Gastroesophageal sphincter (tissue), 3 donors: ENCODE measurements around the gene ROPN1L.

Experiments used
- EP300 ChIP-seq: sonication (generic); formaldehyde crosslinking; IDR thresholded peaks from one replicate; pipeline ENCODE4 v1.6.1; 2017; ENCODE audit warnings: antibody characterized with exemption, mild to moderate bottlenecking
- TF ChIP-seq, protein P1 (sequence below), 4 experiments: fragments of 200-600 bp in 2 of 4; fragments of 450-650 bp in 2 of 4; sonication (generic) in 1 of 4; IDR thresholded peaks; one replicate each; pipeline ENCODE4 v1.5.1; 2017 to 2019; ENCODE audit warnings: antibody characterized with exemption in 4 of 4, mild to moderate bottlenecking in 2 of 4, moderate library complexity in 2 of 4

GRCh38 chr5:10399839-10400238, 41.8 kb upstream of the ROPN1L start:
- TF ChIP-seq EP300: no peak
- TF ChIP-seq, protein P1, sequence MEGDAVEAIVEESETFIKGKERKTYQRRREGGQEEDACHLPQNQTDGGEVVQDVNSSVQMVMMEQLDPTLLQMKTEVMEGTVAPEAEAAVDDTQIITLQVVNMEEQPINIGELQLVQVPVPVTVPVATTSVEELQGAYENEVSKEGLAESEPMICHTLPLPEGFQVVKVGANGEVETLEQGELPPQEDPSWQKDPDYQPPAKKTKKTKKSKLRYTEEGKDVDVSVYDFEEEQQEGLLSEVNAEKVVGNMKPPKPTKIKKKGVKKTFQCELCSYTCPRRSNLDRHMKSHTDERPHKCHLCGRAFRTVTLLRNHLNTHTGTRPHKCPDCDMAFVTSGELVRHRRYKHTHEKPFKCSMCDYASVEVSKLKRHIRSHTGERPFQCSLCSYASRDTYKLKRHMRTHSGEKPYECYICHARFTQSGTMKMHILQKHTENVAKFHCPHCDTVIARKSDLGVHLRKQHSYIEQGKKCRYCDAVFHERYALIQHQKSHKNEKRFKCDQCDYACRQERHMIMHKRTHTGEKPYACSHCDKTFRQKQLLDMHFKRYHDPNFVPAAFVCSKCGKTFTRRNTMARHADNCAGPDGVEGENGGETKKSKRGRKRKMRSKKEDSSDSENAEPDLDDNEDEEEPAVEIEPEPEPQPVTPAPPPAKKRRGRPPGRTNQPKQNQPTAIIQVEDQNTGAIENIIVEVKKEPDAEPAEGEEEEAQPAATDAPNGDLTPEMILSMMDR (IDR thresholded peaks at IDR 0.05): no peak
